Stimulated activated CD4-positive, alpha-beta T cell treated with anti-CD3 and anti-CD28 coated beads, Interleukin-4, amount 100 ng/mL, for 24 hours (primary cell): ENCODE measurements around the gene NEDD4L.

Source experiments
- DNase-seq: peaks from one replicate; pipeline ENCODE4 v3.0.0-alpha.2; 2020

The NEDD4L gene

GRCh38 chr18:58300867-58301266 is 256.8 kb downstream of the NEDD4L start:
- no peak for DNase-seq

DNA sequence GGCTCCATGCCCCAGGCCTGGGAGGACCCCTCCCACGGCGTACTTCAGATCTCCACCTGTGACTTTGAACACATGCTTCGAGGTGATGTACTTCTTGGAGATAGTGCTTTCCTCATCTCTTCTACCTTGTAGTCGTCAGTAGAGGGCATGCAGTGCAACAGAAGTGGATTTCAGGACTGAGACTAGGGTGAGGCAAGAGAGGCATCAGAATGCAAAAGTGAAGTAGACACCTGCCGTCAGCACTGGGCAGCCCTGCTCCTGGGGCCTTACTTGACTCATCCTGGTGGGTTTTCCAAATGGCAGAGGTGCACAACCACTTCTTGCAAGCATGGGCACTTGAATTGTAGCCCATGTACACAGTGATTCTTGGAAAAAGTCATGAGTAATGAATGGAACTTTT is 258.8 kb downstream of the NEDD4L start:
- no peak for DNase-seq

- peak; percentile 52 for DNase-seq
Observed at GRCh38 chr18:58303363-58303762, 259.3 kb downstream of the NEDD4L start.

- no peak for DNase-seq
Observed at GRCh38 chr18:58305792-58306191, 261.8 kb downstream of the NEDD4L start.

DNA sequence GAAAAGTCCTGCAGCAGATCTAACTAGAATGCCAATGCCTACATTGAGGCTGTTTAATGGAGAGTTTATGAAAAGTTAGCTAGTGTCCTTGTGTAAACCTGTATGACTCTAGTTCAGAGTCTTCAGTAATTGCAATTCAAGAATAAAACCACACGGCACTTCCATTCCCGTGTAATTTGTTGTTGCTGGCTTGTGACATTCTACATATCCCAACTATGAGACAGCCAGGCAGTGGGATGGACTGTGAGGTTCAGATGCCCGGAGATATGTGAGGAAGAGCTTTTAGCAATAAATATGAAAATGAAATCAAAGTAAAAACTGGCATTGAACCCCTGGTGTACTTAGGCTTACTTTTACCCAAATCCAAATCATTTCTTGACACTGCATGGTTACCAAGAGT is 263.4 kb downstream of the NEDD4L start:
- DNase-seq = no peak

- no peak for DNase-seq
Observed at GRCh38 chr18:58308463-58308862, 264.4 kb downstream of the NEDD4L start.

GRCh38 chr18:58309099-58309498 is 265.1 kb downstream of the NEDD4L start:
- DNase-seq = no peak

DNA sequence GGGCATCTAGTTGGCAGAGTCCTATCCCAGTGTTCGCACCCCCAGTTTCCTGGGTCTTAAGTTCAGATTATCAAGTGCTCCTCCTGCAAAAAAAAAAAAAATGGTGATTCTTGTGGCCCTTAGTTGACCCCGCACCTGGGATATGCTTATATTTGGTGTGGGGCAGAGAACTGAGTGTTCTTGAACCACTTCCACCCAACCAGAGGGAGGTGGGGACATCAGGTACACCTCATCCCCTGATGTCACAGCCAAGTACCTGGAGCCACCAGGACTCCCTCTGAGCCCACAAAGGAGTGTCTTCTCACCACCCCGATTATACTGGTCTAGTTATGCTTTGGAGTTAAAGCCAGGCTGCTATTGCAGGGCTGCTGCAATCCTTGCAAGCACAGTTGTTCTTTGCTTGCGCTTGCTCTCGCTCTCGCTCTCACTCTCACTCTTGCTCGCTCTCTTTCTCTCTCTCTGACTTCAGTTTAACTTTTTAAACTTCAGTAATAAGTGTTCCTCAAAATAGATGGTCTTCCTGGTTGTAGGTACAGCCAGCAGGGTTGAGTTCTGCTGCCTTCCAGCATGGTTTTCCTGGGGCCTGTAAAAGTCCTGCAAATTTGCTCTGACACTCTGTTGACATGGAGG is 265.7 kb downstream of the NEDD4L start:
- no peak for DNase-seq

GRCh38 chr18:58310517-58310916 is 266.5 kb downstream of the NEDD4L start:
- peak; percentile 35 for DNase-seq

DNA sequence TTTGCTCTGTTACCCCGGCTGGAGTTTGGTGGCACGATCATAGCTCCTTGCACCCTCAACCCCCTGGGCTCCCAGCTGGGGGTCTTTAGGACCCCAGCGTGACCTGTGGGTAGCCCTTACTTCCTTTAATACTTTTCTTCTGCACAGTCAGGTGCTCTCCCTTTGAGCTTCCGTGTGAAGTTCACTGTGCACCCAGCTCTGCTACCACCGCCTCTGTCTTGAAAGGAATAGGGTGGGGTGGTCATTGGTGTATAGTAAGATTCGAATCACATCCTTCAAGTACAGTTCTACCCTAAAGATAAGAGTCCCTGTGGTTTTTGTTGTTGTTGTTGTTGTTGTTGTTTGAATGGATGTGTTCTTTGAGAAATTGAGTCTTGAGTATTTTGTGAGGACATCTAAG is 267.4 kb downstream of the NEDD4L start:
- DNase-seq = no peak

DNA sequence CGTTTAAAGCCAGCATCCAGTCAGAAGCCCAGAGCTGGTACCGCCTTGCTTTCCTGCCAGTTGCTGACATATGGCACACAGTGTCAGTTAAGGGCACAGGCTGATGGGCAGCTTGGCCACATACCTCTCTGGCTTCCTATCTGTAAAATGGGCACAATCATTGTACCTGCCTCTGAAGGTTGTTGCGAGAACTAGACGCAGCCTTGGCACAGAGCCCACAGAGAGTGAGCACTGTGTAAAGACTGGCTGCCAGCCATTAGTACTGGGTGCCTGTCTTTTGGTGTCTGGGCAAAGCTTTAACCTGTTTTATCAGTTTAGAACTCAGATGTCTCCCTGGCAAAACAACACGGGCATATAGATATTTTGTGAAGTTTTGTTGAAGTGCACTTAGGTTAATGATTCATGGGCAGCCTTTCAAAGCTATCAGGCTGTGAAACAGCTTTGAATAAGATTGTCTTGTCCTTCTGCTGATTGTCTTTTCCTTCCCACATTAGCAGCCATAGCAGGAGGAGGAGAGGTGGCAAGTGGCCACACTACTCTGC is 269.5 kb downstream of the NEDD4L start:
- DNase-seq = no peak

- no peak for DNase-seq
Observed at GRCh38 chr18:58314284-58314683, 270.3 kb downstream of the NEDD4L start.

GRCh38 chr18:58315041-58315440 is 271.0 kb downstream of the NEDD4L start:
- no peak for DNase-seq

GRCh38 chr18:58315739-58316215 is 271.8 kb downstream of the NEDD4L start:
- no peak for DNase-seq

DNA sequence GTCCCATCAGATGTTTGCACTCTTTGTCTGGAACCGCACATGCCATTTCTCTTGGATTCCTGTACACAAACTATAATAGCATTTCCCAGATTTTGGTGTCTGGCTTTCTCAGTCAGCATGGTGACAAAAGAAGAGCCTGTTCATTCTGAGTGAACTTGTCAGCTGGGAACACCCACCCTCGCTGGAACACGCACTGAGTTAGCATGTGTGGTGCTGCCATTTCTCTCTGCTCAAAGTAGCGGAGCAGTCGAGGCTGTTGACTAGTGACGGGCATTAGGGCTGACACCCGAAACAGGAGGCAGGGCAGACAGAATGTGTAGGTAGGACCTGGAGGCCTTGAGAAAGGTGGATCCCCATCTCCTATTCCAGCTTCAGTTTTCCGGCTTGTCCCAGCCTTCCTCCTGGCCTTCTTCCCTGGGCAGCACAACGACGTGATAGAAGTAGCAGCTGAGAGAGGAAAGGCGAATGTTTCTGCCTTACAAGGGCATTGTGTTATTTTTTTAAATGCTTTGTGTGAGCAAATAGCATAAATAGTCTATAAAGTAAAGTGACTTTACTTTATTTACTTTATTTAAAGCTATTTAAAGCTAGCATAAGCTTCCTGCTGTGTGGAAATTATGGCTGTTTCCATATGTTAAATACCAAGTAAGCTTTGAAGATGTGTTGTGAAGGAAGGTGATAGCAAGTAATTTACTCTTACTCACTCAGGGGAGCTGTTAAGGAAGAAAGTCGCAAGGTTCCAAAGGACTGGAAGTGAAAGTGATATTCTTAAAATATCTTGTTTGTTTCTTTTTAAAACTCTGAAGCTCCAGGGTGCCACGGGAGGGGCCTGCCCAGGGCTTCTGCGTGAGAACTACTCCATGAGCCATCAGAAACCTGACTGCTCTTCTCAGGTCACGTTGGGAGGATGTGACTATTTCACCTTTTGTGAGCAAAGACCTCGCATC is 272.6 kb downstream of the NEDD4L start:
- peak; percentile 30 for DNase-seq

GRCh38 chr18:58319719-58320118 is 275.7 kb downstream of the NEDD4L start:
- DNase-seq = no peak

DNA sequence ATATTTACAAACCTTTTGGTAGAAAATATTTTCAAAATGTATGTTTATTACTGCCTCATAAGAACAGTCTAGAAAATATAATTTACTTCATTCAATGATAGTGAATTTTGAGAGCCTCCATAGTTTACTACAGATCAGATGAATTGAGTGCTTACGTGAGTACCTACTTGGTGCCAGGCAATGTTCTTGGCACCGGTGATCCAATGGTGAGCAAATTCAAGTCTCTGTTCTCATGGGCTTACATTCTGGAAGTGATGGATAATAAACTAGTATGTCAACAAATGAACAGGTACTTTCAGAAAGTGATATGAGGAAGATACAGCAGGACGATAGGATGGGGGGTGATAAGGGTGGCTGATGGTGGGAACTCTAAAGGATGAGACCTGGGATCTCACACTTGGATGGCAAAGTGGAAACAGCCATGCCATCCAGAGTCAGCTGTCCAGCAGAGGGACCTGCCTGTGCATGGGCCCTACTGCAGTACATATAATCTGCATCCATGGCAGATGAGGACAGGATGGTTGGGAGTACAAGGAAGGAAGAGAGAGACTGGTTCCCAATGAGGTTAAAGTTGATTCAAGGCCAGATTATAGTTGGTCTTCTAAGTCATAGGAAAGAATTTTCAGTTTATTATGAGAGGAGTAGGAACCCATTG is 277.0 kb downstream of the NEDD4L start:
- no peak for DNase-seq

GRCh38 chr18:58321986-58322385 is 278.0 kb downstream of the NEDD4L start:
- DNase-seq = peak; percentile 66

- DNase-seq = no peak
Observed at GRCh38 chr18:58322464-58322863, 278.4 kb downstream of the NEDD4L start.

GRCh38 chr18:58323866-58324762 is 280.1 kb downstream of the NEDD4L start:
- no peak for DNase-seq

GRCh38 chr18:58324824-58325480 is 280.9 kb downstream of the NEDD4L start:
- DNase-seq = no peak

DNA sequence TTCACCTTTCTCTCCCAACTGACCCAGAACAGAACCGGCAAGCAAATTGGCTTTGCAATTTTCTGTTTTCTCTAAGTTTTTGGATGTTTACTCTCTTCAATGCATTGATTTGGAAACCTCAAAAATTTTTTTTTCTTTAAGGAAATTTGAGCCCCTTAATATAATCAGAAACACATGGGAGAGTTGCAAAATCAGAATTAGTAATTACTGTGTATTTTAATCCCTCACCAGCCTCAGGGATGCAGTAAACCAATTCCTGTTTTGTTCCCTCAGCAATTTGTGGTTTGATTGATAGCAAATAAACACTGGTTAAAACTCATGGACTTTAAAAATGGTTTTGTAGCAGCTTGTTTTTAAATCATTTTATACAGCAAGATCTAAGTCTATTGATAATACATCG is 281.5 kb downstream of the NEDD4L start:
- no peak for DNase-seq
